CD4-positive, alpha-beta T cell treated with Interferon alpha-2 for 1 hour (primary cell): Measurements from ENCODE around the gene LRWD1.
"Not testable (repeated sequence)": the region's sequence is repeated elsewhere in the genome, so short reads cannot be mapped to it uniquely, and the experiment has no call there.

Experiments
- DNase-seq, 2 donors: peaks; one replicate each; pipeline ENCODE4 v3.0.0-alpha.2; 2020 to 2022

Gene LRWD1

GRCh38 chr7:102503141-102503540 lies 38.4 kb downstream of the LRWD1 start:
- not testable (repeated sequence) for DNase-seq

- DNase-seq: not testable (repeated sequence)
Observed at GRCh38 chr7:102505298-102506185, 40.8 kb downstream of the LRWD1 start.

GRCh38 chr7:102507410-102508088 lies 42.8 kb downstream of the LRWD1 start:
- DNase-seq: not testable (repeated sequence)

GRCh38 chr7:102510575-102510974 lies 45.8 kb downstream of the LRWD1 start:
- not testable (repeated sequence) for DNase-seq

- DNase-seq: not testable (repeated sequence)
Observed at GRCh38 chr7:102511860-102512522, 47.2 kb downstream of the LRWD1 start.

GRCh38 chr7:102512642-102513221 lies 47.9 kb downstream of the LRWD1 start:
- DNase-seq: peak in 1 of 2 donors; percentile 35

- not testable (repeated sequence) for DNase-seq
Observed at GRCh38 chr7:102514881-102515721, 50.3 kb downstream of the LRWD1 start.

- DNase-seq: not testable (repeated sequence)
Observed at GRCh38 chr7:102515889-102516288, 51.1 kb downstream of the LRWD1 start.

- not testable (repeated sequence) for DNase-seq
Observed at GRCh38 chr7:102516951-102517350, 52.2 kb downstream of the LRWD1 start.

GRCh38 chr7:102517550-102518147 lies 52.9 kb downstream of the LRWD1 start, which contains the start of gene RASA4B:
RASA4B (minus strand) TSS chr7:102517777; CDS start chr7:102517710, 67 bp downstream.
- DNase-seq: peak in 1 of 2 donors; percentile 54

GRCh38 chr7:102520797-102521196 lies 56.0 kb downstream of the LRWD1 start:
- DNase-seq: not testable (repeated sequence)
